Activated CD4-positive, alpha-beta T cell treated with anti-CD3 and anti-CD28 coated beads, Interleukin-2, Interleukin-6, amounts not matched to agents 100 ng/mL and 50 ng/mL, durations not matched to agents 16 hours and 8 hours (primary cell): ENCODE measurements around the gene FAM13C.

Source experiments
- DNase-seq: peaks from one replicate; pipeline ENCODE4 v3.0.0-alpha.2; 2020

Gene FAM13C

GRCh38 chr10:59312247-59312646 lies 50.1 kb downstream of the FAM13C start:
- DNase-seq, result no peak

- no peak for DNase-seq
These were observed 51.3 kb downstream of the FAM13C start for GRCh38 chr10:59311025-59311424.

GRCh38 chr10:59310324-59310914 lies 51.9 kb downstream of the FAM13C start:
- DNase-seq, result no peak

GRCh38 chr10:59304521-59305097 lies 57.7 kb downstream of the FAM13C start:
- DNase-seq, result no peak

- DNase-seq, result no peak
These were observed 59.3 kb downstream of the FAM13C start for GRCh38 chr10:59303018-59303417.

GRCh38 chr10:59302381-59302780 lies 60.0 kb downstream of the FAM13C start:
- no peak for DNase-seq

- no peak for DNase-seq
These were observed 61.1 kb downstream of the FAM13C start for GRCh38 chr10:59301067-59301754.

GRCh38 chr10:59300386-59300785 lies 62.0 kb downstream of the FAM13C start:
- DNase-seq, result no peak

- DNase-seq, result no peak
These were observed 62.4 kb downstream of the FAM13C start for GRCh38 chr10:59299933-59300332.

- no peak for DNase-seq
These were observed 71.9 kb downstream of the FAM13C start for GRCh38 chr10:59290448-59290847.

- no peak for DNase-seq
These were observed 72.5 kb downstream of the FAM13C start for GRCh38 chr10:59289853-59290252.

- DNase-seq, result no peak
These were observed 74.6 kb downstream of the FAM13C start for GRCh38 chr10:59287587-59288255.

GRCh38 chr10:59285848-59286247 lies 76.5 kb downstream of the FAM13C start:
- DNase-seq, result no peak

GRCh38 chr10:59285073-59285472 lies 77.3 kb downstream of the FAM13C start:
- no peak for DNase-seq

GRCh38 chr10:59284118-59284975 lies 78.0 kb downstream of the FAM13C start:
- no peak for DNase-seq

GRCh38 chr10:59283456-59284091 lies 78.8 kb downstream of the FAM13C start:
- DNase-seq, result no peak

- no peak for DNase-seq
These were observed 80.5 kb downstream of the FAM13C start for GRCh38 chr10:59281861-59282260.

GRCh38 chr10:59279991-59280505 lies 82.3 kb downstream of the FAM13C start:
- DNase-seq, result no peak

GRCh38 chr10:59279476-59279875 lies 82.9 kb downstream of the FAM13C start:
- no peak for DNase-seq

GRCh38 chr10:59276919-59277318 lies 85.4 kb downstream of the FAM13C start:
- no peak for DNase-seq

- DNase-seq, result no peak
These were observed 86.2 kb downstream of the FAM13C start for GRCh38 chr10:59276133-59276532.

- DNase-seq, result no peak
These were observed 88.9 kb downstream of the FAM13C start for GRCh38 chr10:59273445-59273844.
